Measurements from ENCODE around the gene SMARCB1.

GRCh38 chr22:23778577-23778900 lies 8.2 kb upstream of the SMARCB1 start:
- TF ChIP-seq CTCF (IDR thresholded peaks at IDR 0.05 in 8 of 11, conservative IDR thresholded peaks at IDR 0.05 in 3 of 11) (no peak), POLR2A (IDR thresholded peaks at IDR 0.05) (no peak)
